Measurements from ENCODE around the gene MAML3. TPM values are rescaled to one million over a fixed set of nuclear protein-coding genes. Genes with fewer than 3 reads are reported as not detected.

MAML3 gene
- total and polyA plus RNA-seq, 12 donors = 1.1 to 4.6 (median 2.6) TPM

DNA sequence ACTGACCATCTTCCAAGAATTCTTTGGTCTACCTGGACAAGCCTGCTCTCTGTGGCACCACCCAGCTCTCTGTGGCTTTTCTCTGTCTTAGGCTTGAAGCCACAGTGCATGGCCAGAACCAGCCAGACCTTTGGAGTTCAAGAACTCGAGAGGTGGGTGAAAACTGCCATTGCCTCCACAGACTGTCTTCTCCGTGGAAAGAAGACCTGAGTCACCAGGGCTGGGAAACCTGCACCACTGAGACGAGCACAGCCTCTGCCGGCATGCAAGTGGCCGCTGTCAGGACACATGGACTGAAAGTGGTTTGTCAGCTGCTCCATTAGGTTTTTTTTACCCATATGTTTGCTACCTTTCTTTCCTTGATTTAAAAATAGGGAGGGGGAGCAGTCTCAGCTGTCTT, 413.9 kb downstream of the MAML3 start:
- H3K4me1 ChIP-seq = peaks cover 17 to 55% (median 45%) of the 10 kb centered on the region in 9 donors
- ATAC-seq (peak; percentile 19 to 72 (median 64)), DNase-seq (peak; percentile 35 to 44)
- intact Hi-C loops (cut with DNase I) = loop anchor here in 2 of 10 donors (5.0 kb wide), 2 partner anchors 77 to 517 kb away; no protein-coding TSS in a partner anchor
- TF ChIP-seq CTCF (IDR thresholded peaks at IDR 0.05) = no peak
- no peaks in the 10 kb centered on the region for H3K27me3 ChIP-seq
- 29 to 31% methylated on average over 5 of the region's 5 CpGs for WGBS, 2 donors
- peak overlapping the region; percentile 57 to 92 (median 82) for H3K27ac ChIP-seq
- no peaks in the 10 kb centered on the region for H3K36me3 ChIP-seq
- no peaks in the 10 kb centered on the region for H3K9me3 ChIP-seq
- peak overlapping the region in 4 of 10 donors; percentile 2 to 10 (median 3) for H3K4me3 ChIP-seq

DNA sequence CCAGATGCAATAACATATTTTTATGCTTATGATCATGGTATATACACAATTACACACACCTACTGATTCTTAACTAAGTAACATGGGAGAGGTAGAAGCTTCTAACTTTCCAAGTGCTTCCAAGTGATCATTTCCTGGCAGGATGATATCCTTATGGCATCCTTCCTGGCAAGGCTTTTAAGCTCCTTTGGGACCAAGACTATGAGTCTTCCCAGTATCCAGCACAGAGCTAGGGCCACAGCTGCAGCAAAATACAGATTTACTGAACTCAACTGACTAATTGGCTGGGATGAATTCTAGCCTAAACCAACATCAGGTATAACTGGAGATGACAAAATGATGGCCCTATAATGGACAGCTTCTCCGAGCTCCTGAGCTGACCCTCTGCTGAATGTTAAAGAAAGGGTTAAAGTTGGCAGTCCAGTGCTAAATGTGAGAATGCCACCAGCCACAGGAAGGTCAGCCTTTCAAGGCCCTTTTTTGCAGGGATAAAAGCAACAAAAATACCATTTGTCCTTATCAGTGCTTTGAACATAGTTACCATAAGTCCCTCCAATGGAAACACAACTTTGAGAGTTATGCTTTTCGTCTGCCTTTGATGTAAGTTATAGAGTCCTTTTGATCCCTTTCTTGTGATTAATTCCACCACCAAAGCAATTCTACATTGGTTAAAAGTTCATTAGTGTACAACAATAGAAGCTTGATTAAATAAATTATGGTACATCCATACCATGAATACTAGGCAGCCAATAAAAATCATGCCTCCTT, 415.0 kb downstream of the MAML3 start:
- ATAC-seq (no peak), DNase-seq (no peak)
- intact Hi-C loops (cut with DNase I) = loop anchor here in 9 of 10 donors (5.0 to 10.0 kb wide), 13 partner anchors 118 to 588 kb away; partner anchors contain the start of gene MAML3 (in 3 of the 9)
- H3K27me3 ChIP-seq = no peaks in the 10 kb centered on the region
- H3K27ac ChIP-seq = peak overlapping the region in 5 of 10 donors; percentile 77 to 92 (median 82)
- H3K36me3 ChIP-seq = no peaks in the 10 kb centered on the region
- 85 to 86% methylated on average over 2 of the region's 2 CpGs for WGBS, 2 donors
- no peaks in the 10 kb centered on the region for H3K9me3 ChIP-seq
- TF ChIP-seq CTCF (IDR thresholded peaks at IDR 0.05) = no peak
- no peak overlapping the region for H3K4me3 ChIP-seq
- H3K4me1 ChIP-seq = peaks cover 18 to 63% (median 49%) of the 10 kb centered on the region in 9 donors

DNA sequence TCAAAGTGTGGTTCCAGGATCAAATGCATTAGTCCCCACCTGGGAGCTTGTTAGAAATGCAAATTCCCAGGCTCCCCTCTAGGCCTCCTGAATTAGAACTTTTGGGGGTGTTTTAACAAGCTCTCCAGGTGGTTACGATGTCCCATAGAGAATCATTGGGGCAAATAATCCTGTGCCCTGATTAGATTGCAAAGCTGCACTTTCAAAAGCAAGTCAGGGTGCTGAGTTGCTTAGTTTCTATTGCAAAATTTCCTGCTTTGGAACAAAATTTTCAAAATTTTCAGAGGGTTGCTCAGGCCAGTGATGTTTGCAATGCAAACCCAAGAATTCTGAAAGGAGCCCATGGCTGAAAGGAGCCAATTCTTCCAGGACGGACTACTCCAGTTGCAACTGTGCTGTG, 417.3 kb downstream of the MAML3 start:
- no peak overlapping the region for H3K4me3 ChIP-seq
- WGBS, 2 donors = 86 to 92% methylated on average over 2 of the region's 2 CpGs
- H3K4me1 ChIP-seq = peaks cover 18 to 78% (median 65%) of the 10 kb centered on the region in 9 donors
- no peaks in the 10 kb centered on the region for H3K9me3 ChIP-seq
- H3K27me3 ChIP-seq = no peaks in the 10 kb centered on the region
- peak overlapping the region in 4 of 10 donors; percentile 83 to 93 (median 88) for H3K27ac ChIP-seq
- TF ChIP-seq CTCF (IDR thresholded peaks at IDR 0.05) = no peak
- DNase-seq (no peak), ATAC-seq (no peak)
- intact Hi-C loops (cut with DNase I) = loop anchor here in 9 of 10 donors (2.0 to 10.0 kb wide), 14 partner anchors 121 to 591 kb away; partner anchors contain the start of gene MAML3 (in 3 of the 9)
- H3K36me3 ChIP-seq = no peaks in the 10 kb centered on the region

GRCh38 chr4:139736274-139736660, 417.7 kb downstream of the MAML3 start:
- ATAC-seq = no peak
- H3K4me1 ChIP-seq = peaks cover 18 to 75% (median 63%) of the 10 kb centered on the region in 9 donors
- intact Hi-C loops (cut with DNase I) = loop anchor here in 9 of 10 donors (2.0 to 10.0 kb wide), 14 partner anchors 121 to 591 kb away; partner anchors contain the start of gene MAML3 (in 3 of the 9)

More at GRCh38 chr4:139736274-139736660, 417.7 kb downstream of the MAML3 start:
- H3K27me3 ChIP-seq = no peaks in the 10 kb centered on the region
- H3K36me3 ChIP-seq = no peaks in the 10 kb centered on the region
- H3K4me3 ChIP-seq = no peak overlapping the region
- no peak for DNase-seq
- no peak for TF ChIP-seq CTCF (IDR thresholded peaks at IDR 0.05)
- no peaks in the 10 kb centered on the region for H3K9me3 ChIP-seq
- peak overlapping the region in 5 of 10 donors; percentile 78 to 93 (median 88) for H3K27ac ChIP-seq
- 72 to 78% methylated on average over 5 of the region's 5 CpGs for WGBS, 2 donors

Measured in heart right ventricle (tissue), 16 donors.